IMR-90 (cell line): ENCODE measurements around the gene ATXN10. TPM values are rescaled to one million over a fixed set of nuclear protein-coding genes. Genes with fewer than 3 reads are reported as not detected.

ENCODE experiments used
- ATAC-seq: fragments of 200-7000 bp; cut with Tn5 transposase; 2 replicates; pipeline ENCODE4 v1.9.1; 2020; ENCODE audit warnings: low read depth, mild to moderate bottlenecking, moderate library complexity
- BruUV-seq: library from RNA; stranded (reverse); fragments of 400-500 nt; replicated peaks from 2 replicates; lab custom pipeline; 2021; lab: Mats Ljungman, UMichigan
- CTCF ChIA-PET: fragments of 300-600 bp; formaldehyde crosslinking; extraction: SDS; loops from one replicate; lab custom pipeline; 2021; ENCODE audit warnings: antibody characterized with exemption; lab: Yijun Ruan, JAX
- POLR2A ChIA-PET: fragments of 300-600 bp; sonication (Branson Sonifier 250); formaldehyde crosslinking; loops from one replicate; lab custom pipeline; 2022; ENCODE audit warnings: antibody characterized with exemption; ENCODE audit not compliant: unreplicated experiment; lab: Charles Lee
- DNase-seq: peaks from one replicate; pipeline ENCODE4 v3.0.0; 2013
- H2AFZ ChIP-seq: replicated peaks from 2 replicates; pipeline ENCODE3; 2013; ENCODE audit warnings: low read length, mild to moderate bottlenecking; ENCODE audit not compliant: poor library complexity
- H2AK5ac ChIP-seq: 2 replicates; pipeline ENCODE4 v1.6.1; 2013; ENCODE audit warnings: low read depth, low read length, inconsistent platforms
- H2AK9ac ChIP-seq: replicated peaks from 2 replicates; pipeline ENCODE3; 2013; ENCODE audit warnings: mild to moderate bottlenecking, low read depth, low read length, moderate library complexity; ENCODE audit not compliant: poor library complexity
- H2BK120ac ChIP-seq: 2 replicates; pipeline ENCODE4 v1.6.1; 2013; ENCODE audit warnings: low read depth, low read length, inconsistent platforms
- H2BK15ac ChIP-seq: 3 replicates; pipeline ENCODE4 v1.6.1; 2013; ENCODE audit warnings: low read depth, low read length, inconsistent platforms
- H2BK20ac ChIP-seq: 2 replicates; pipeline ENCODE4 v1.6.1; 2013; ENCODE audit warnings: low read depth, mild to moderate bottlenecking, inconsistent platforms, low read length, moderate library complexity
- H2BK5ac ChIP-seq: 2 replicates; pipeline ENCODE4 v1.6.1; 2013; ENCODE audit warnings: mild to moderate bottlenecking, low read depth, low read length, inconsistent platforms; ENCODE audit not compliant: poor library complexity, severe bottlenecking
- H3K14ac ChIP-seq: replicated peaks from 2 replicates; pipeline ENCODE4 v1.6.1; 2013; ENCODE audit warnings: low read depth, low read length, inconsistent platforms
- H3K18ac ChIP-seq: 2 replicates; pipeline ENCODE4 v1.6.1; 2013; ENCODE audit warnings: low read depth, low read length, control low read depth
- H3K23ac ChIP-seq: 2 replicates; pipeline ENCODE4 v1.6.1; 2013; ENCODE audit warnings: low read depth, low read length, inconsistent platforms
- H3K27ac ChIP-seq: 2 replicates; pipeline ENCODE4 v1.5.1; 2013; ENCODE audit warnings: mild to moderate bottlenecking, control low read depth, low read length; ENCODE audit not compliant: insufficient read depth
- H3K27me3 ChIP-seq: 2 replicates; pipeline ENCODE4 v1.6.1; 2013; ENCODE audit warnings: low read length; ENCODE audit not compliant: control insufficient read depth, insufficient read depth
- H3K36me3 ChIP-seq: 2 replicates; pipeline ENCODE4 v1.6.1; 2013; ENCODE audit warnings: low read length, mixed read lengths; ENCODE audit not compliant: control insufficient read depth, insufficient read depth
- H3K4ac ChIP-seq: 2 replicates; pipeline ENCODE4 v1.6.1; 2013; ENCODE audit warnings: low read depth, low read length, inconsistent platforms
- H3K4me1 ChIP-seq: 2 replicates; pipeline ENCODE4 v1.6.1; 2013; ENCODE audit warnings: low read length, mixed read lengths; ENCODE audit not compliant: control insufficient read depth, insufficient read depth
- H3K4me2 ChIP-seq: 2 replicates; pipeline ENCODE4 v1.6.1; 2013; ENCODE audit warnings: low read depth, mild to moderate bottlenecking, control low read depth, low read length, moderate library complexity
- H3K4me3 ChIP-seq: 2 replicates; pipeline ENCODE4 v1.5.1; 2013; ENCODE audit warnings: low read depth, mild to moderate bottlenecking, control low read depth, low read length, moderate library complexity; ENCODE audit not compliant: insufficient read depth
- H3K56ac ChIP-seq: 2 replicates; pipeline ENCODE4 v1.6.1; 2013; ENCODE audit warnings: low read length, inconsistent platforms; ENCODE audit not compliant: insufficient read depth; ENCODE audit errors: extremely low read depth
- H3K79me1 ChIP-seq, 2 experiments: 2 replicates each; pipeline ENCODE4 v1.6.1; 2013; ENCODE audit warnings: low read length in 2 of 2, inconsistent platforms in 1 of 2, low read depth in 1 of 2
- H3K9ac ChIP-seq: 2 replicates; pipeline ENCODE4 v1.6.1; 2013; ENCODE audit warnings: low read depth, low read length, control low read depth
- H3K9me1 ChIP-seq: 2 replicates; pipeline ENCODE4 v1.6.1; 2013; ENCODE audit warnings: low read length, inconsistent platforms; ENCODE audit not compliant: insufficient read depth
- H3K9me3 ChIP-seq: 2 replicates; pipeline ENCODE4 v1.6.1; 2013; ENCODE audit warnings: low read length; ENCODE audit not compliant: control insufficient read depth, insufficient read depth
- H4K20me1 ChIP-seq: 2 replicates; pipeline ENCODE4 v1.6.1; 2013; ENCODE audit warnings: low read length, inconsistent platforms; ENCODE audit not compliant: insufficient read depth
- H4K5ac ChIP-seq: 2 replicates; pipeline ENCODE4 v1.6.1; 2013; ENCODE audit warnings: mild to moderate bottlenecking, low read depth, low read length, control low read depth
- H4K8ac ChIP-seq, 2 experiments: 2 replicates each; pipeline ENCODE4 v1.6.1; 2013; ENCODE audit warnings: low read depth in 2 of 2, low read length in 2 of 2, control low read depth in 1 of 2, inconsistent platforms in 1 of 2
- H4K91ac ChIP-seq: 2 replicates; pipeline ENCODE4 v1.6.1; 2013; ENCODE audit warnings: low read depth, low read length, inconsistent platforms; ENCODE audit not compliant: insufficient read depth
- CHD1 ChIP-seq: IDR thresholded peaks from 2 replicates; pipeline ENCODE4 v1.6.1; 2012; ENCODE audit warnings: low read depth, low read length, improper control_type of control experiment
- ELK1 ChIP-seq: fragments of 150-350 bp; IDR thresholded peaks from 2 replicates; pipeline ENCODE4 v1.6.1; 2016; ENCODE audit warnings: low read depth, mild to moderate bottlenecking, low read length, moderate library complexity, borderline replicate concordance
- MAFK ChIP-seq: IDR thresholded peaks from 2 replicates; pipeline ENCODE4 v1.6.1; 2012; ENCODE audit warnings: low read depth, low read length, improper control_type of control experiment
- MAZ ChIP-seq: IDR thresholded peaks from 2 replicates; pipeline ENCODE4 v1.6.1; 2012; ENCODE audit warnings: low read depth, mild to moderate bottlenecking, low read length, improper control_type of control experiment, moderate library complexity, borderline replicate concordance
- MXI1 ChIP-seq: IDR thresholded peaks from 2 replicates; pipeline ENCODE4 v1.6.1; 2012; ENCODE audit warnings: low read depth, mild to moderate bottlenecking, low read length, moderate library complexity, borderline replicate concordance
- POLR2A ChIP-seq: IDR thresholded peaks from 2 replicates; pipeline ENCODE4 v1.6.1; 2012; ENCODE audit warnings: mild to moderate bottlenecking, low read depth, low read length
- RAD21 ChIP-seq: IDR thresholded peaks from 2 replicates; pipeline ENCODE4 v1.6.1; 2012; ENCODE audit warnings: low read length, improper control_type of control experiment
- RFX5 ChIP-seq: IDR thresholded peaks from 2 replicates; pipeline ENCODE4 v1.8.0; 2012; ENCODE audit warnings: low read depth, mild to moderate bottlenecking, low read length, moderate library complexity
- SMC3 ChIP-seq: fragments of 150-350 bp; IDR thresholded peaks from 2 replicates; pipeline ENCODE4 v1.6.1; 2016; ENCODE audit warnings: low read depth, mild to moderate bottlenecking, antibody characterized with exemption, low read length, moderate library complexity
- WGBS, 2 experiments: methylation state at CpG; one replicate each; pipeline versions ENCODE4 v1.1.5 to v1.1.7; 2013; ENCODE audit warnings: missing lambda C conversion rate in 2 of 2; ENCODE audit not compliant: insufficient read length in 1 of 2; ENCODE audit errors: extremely low coverage in 2 of 2; 5-methylcytosine and 5-hydroxymethylcytosine counted together
- dilution Hi-C: fragments of 300-500 bp; cut with HindIII; formaldehyde crosslinking; loops from one replicate; pipeline ENCODE4 v1.14.3; 2018; ENCODE audit warnings: low sequenced_read_pairs; ENCODE audit not compliant: unreplicated experiment
- in situ Hi-C: fragments of 300-500 bp; cut with MboI; formaldehyde crosslinking; loops from 3 replicates; pipeline ENCODE4 v1.14.3; 2019; ENCODE audit warnings: low sequenced_read_pairs, inconsistent platforms, mixed read lengths
- intact Hi-C: fragments of 100-400 bp; cut with micrococcal nuclease; formaldehyde crosslinking; loops from 2 replicates; pipeline ENCODE4 v1.10.0; 2022
- polyA plus RNA-seq, 3 experiments: library from polyadenylated mRNA; depleted of rRNA; stranded (reverse); fragments of >200 nt; gene quantifications; 2 replicates each; pipeline ENCODE4 v1.2.3, GENCODE V29; 2012; ENCODE audit warnings: low replicate concordance in 1 of 3
- total RNA-seq: library from RNA; depleted of rRNA; stranded (reverse); fragments of >200 nt; gene quantifications from 2 replicates; pipeline ENCODE4 v1.2.3, GENCODE V29; 2012

The ATXN10 gene
- total and polyA plus RNA-seq, 2 of the 4 experiments (the other 2 are of a cell fraction): 116 to 231 TPM

GRCh38 chr22:45707605-45708004, 36.0 kb downstream of the ATXN10 start:
- Histone ChIP-seq H2BK120ac (no peak overlapping the region), H3K27ac (no peak overlapping the region), H2AFZ (no peak overlapping the region), H3K4me1 (peaks cover 17% of the 10 kb centered on the region), H3K4me3 (no peak overlapping the region), H4K91ac (no peak overlapping the region), H3K18ac (no peak overlapping the region), H3K36me3 (peaks cover 23% of the 10 kb centered on the region), H3K9ac (no peak overlapping the region), H3K9me1 (peaks cover 26% of the 10 kb centered on the region), H2AK5ac (no peak overlapping the region), H2BK15ac (no peak overlapping the region), H3K4ac (no peak overlapping the region), H3K56ac (no peak overlapping the region), H3K4me2 (no peak overlapping the region), H3K27me3 (no peaks in the 10 kb centered on the region), H3K14ac (no peak overlapping the region), H2AK9ac (no peak overlapping the region), H3K23ac (no peak overlapping the region), H4K20me1 (peaks cover 55% of the 10 kb centered on the region), H2BK5ac (no peak overlapping the region), H2BK20ac (no peak overlapping the region), H4K5ac (no peak overlapping the region), H3K9me3 (no peaks in the 10 kb centered on the region), H3K79me1 (peaks cover 32 to 74% of the 10 kb centered on the region in 2 experiments), H4K8ac (no peak overlapping the region)
- in situ Hi-C loops (no loop called here), intact Hi-C loops (no loop called here), dilution Hi-C loops (no loop called here)
- BruUV-seq: no TSS peak
- POLR2A ChIA-PET: no interaction called here
- no peak for TF ChIP-seq CHD1
- TF ChIP-seq MAFK: no peak
- no peak for TF ChIP-seq ELK1
- no peak for TF ChIP-seq POLR2A
- TF ChIP-seq MXI1: no peak
- no peak for TF ChIP-seq RAD21
- no peak for TF ChIP-seq RFX5
- TF ChIP-seq MAZ: no peak
- TF ChIP-seq SMC3: no peak
- ATAC-seq: no peak
- no CpG with 5 or more reads among the region's 2 CpGs for WGBS, 2 experiments
- no peak for DNase-seq
- CTCF ChIA-PET: no interaction called here
